Endothelial cell of umbilical vein (primary cell): Measurements from ENCODE around the gene KRTAP4-12. TPM values are rescaled to one million over a fixed set of nuclear protein-coding genes. Genes with fewer than 3 reads are reported as not detected.
"Not testable (repeated sequence)": the region's sequence is repeated elsewhere in the genome, so short reads cannot be mapped to it uniquely, and the experiment has no call there.

ENCODE experiments used
- BruUV-seq: library from RNA; stranded (reverse); fragments of 400-500 nt; replicated peaks from 2 replicates; lab custom pipeline; 2021; lab: Mats Ljungman, UMichigan
- CTCF ChIA-PET: fragments of 300-600, 350-600 bp; sonication (Branson Sonifier 250); formaldehyde crosslinking; loops from one replicate; lab custom pipeline; 2021; ENCODE audit warnings: antibody characterized with exemption, inconsistent platforms; lab: Charles Lee
- POLR2A ChIA-PET: fragments of 300-600, 350-600 bp; sonication (Branson Sonifier 250); formaldehyde crosslinking; loops from one replicate; lab custom pipeline; 2021; ENCODE audit warnings: antibody characterized with exemption, inconsistent platforms; lab: Charles Lee
- DNase-seq: peaks from one replicate; pipeline ENCODE4 v3.0.0-alpha.2; 2011; ENCODE audit warnings: low read depth, low spot score
- FAIRE-seq: peaks from 2 replicates; lab custom pipeline; 2011; peaks lifted over from hg19 to GRCh38; lab: Jason Lieb, UNC
- H2AFZ ChIP-seq: 2 replicates; pipeline ENCODE4 v1.6.0; 2012; ENCODE audit warnings: low read depth, low read length, control low read depth, inconsistent platforms
- H3K27ac ChIP-seq: 2 replicates; pipeline ENCODE4 v1.5.1; 2011; ENCODE audit warnings: low read depth, mild to moderate bottlenecking, control low read depth, low read length, moderate library complexity; ENCODE audit not compliant: insufficient read depth
- H3K27me3 ChIP-seq, 2 experiments: 2 replicates each; pipeline versions ENCODE4 v1.6.0 to v1.6.1; 2011; ENCODE audit warnings: low read length in 2 of 2, mixed read lengths in 1 of 2; ENCODE audit not compliant: control insufficient read depth in 2 of 2, insufficient read depth in 2 of 2
- H3K36me3 ChIP-seq, 2 experiments: 2 replicates in 1 of 2; 3 replicates in 1 of 2; pipeline ENCODE4 v1.5.1; 2011; ENCODE audit warnings: low read length in 2 of 2, mild to moderate bottlenecking in 1 of 2, moderate library complexity in 1 of 2; ENCODE audit not compliant: control insufficient read depth in 2 of 2, insufficient read depth in 2 of 2; ENCODE audit errors: extremely low read depth in 1 of 2
- H3K4me1 ChIP-seq: 3 replicates; pipeline ENCODE4 v1.5.1; 2011; ENCODE audit warnings: mild to moderate bottlenecking, low read length; ENCODE audit not compliant: control insufficient read depth, insufficient read depth; ENCODE audit errors: extremely low read depth
- H3K4me2 ChIP-seq: 2 replicates; pipeline ENCODE4 v1.6.1; 2011; ENCODE audit warnings: low read length, control low read depth, mixed read lengths; ENCODE audit not compliant: insufficient read depth
- H3K4me3 ChIP-seq, 3 experiments: fragments of 200-600 bp in 1 of 3; sonication (generic), shearing (Covaris generic) in 1 of 3; replicated peaks in 1 of 3; 2 replicates each; pipeline ENCODE4 v1.5.1; 2011 to 2016; ENCODE audit warnings: control low read depth in 3 of 3, low read length in 3 of 3, mild to moderate bottlenecking in 2 of 3, inconsistent platforms in 1 of 3, low read depth in 1 of 3, moderate library complexity in 1 of 3; ENCODE audit not compliant: insufficient read depth in 1 of 3
- H3K79me2 ChIP-seq: 2 replicates; pipeline ENCODE4 v1.6.0; 2012; ENCODE audit warnings: low read length, inconsistent platforms; ENCODE audit not compliant: control insufficient read depth, insufficient read depth
- H3K9ac ChIP-seq: replicated peaks from 2 replicates; pipeline ENCODE3; 2011; ENCODE audit warnings: low read length, control low read depth; ENCODE audit not compliant: insufficient read depth; ENCODE audit errors: extremely low read depth
- H3K9me1 ChIP-seq: replicated peaks from 3 replicates; pipeline ENCODE4 v1.6.0; 2011; ENCODE audit warnings: mild to moderate bottlenecking, low read length; ENCODE audit not compliant: control insufficient read depth, insufficient read depth; ENCODE audit errors: extremely low read depth
- H3K9me3 ChIP-seq: replicated peaks from 2 replicates; pipeline ENCODE4 v1.5.1; 2012; ENCODE audit warnings: low read length, inconsistent platforms; ENCODE audit not compliant: control insufficient read depth, insufficient read depth
- H4K20me1 ChIP-seq: replicated peaks from 2 replicates; pipeline ENCODE3; 2011; ENCODE audit warnings: mild to moderate bottlenecking, low read length; ENCODE audit not compliant: control insufficient read depth, insufficient read depth; ENCODE audit errors: extremely low read depth
- CTCF ChIP-seq, 2 donors: IDR thresholded peaks; 1 replicate in 1 of 2; 2 replicates in 1 of 2; pipeline ENCODE4 v1.5.1; 2011; ENCODE audit warnings: low read length in 2 of 2, mild to moderate bottlenecking in 2 of 2, moderate library complexity in 2 of 2, control low read depth in 1 of 2, inconsistent platforms in 1 of 2, low read depth in 1 of 2; ENCODE audit not compliant: insufficient read depth in 1 of 2; ENCODE audit errors: extremely low read depth in 1 of 2
- EZH2 ChIP-seq: IDR thresholded peaks from 2 replicates; pipeline ENCODE4 v1.6.1; 2012; ENCODE audit warnings: borderline replicate concordance, low read depth, mild to moderate bottlenecking, moderate library complexity, low read length, inconsistent platforms; ENCODE audit not compliant: severe bottlenecking
- FOS ChIP-seq: IDR thresholded peaks from 2 replicates; pipeline ENCODE4 v1.6.1; 2011; ENCODE audit warnings: mild to moderate bottlenecking, low read length, moderate library complexity, borderline replicate concordance; ENCODE audit not compliant: insufficient read depth
- GATA2 ChIP-seq: IDR thresholded peaks from 2 replicates; pipeline ENCODE4 v1.7.0; 2011; ENCODE audit warnings: low read depth, mild to moderate bottlenecking, moderate library complexity, mixed read lengths, low read length; ENCODE audit not compliant: insufficient read length, insufficient read depth
- JUN ChIP-seq: IDR thresholded peaks from 2 replicates; pipeline ENCODE4 v1.6.1; 2011; ENCODE audit warnings: borderline replicate concordance, low read depth; ENCODE audit not compliant: insufficient read length, insufficient read depth
- MAX ChIP-seq: IDR thresholded peaks from 2 replicates; pipeline ENCODE4 v1.6.1; 2011; ENCODE audit not compliant: insufficient read depth, insufficient read length
- MYC ChIP-seq: IDR thresholded peaks from one replicate; pipeline ENCODE4 v1.6.1; 2011; ENCODE audit warnings: mild to moderate bottlenecking, low read depth, low read length
- POLR2A ChIP-seq: IDR thresholded peaks from 2 replicates; pipeline ENCODE4 v1.6.1; 2012; ENCODE audit warnings: low read depth, mild to moderate bottlenecking, control low read depth, low read length
- POLR2AphosphoS5 ChIP-seq: IDR thresholded peaks from 2 replicates; pipeline ENCODE4 v1.6.1; 2012; ENCODE audit warnings: low read depth, mild to moderate bottlenecking, control low read depth, low read length, moderate library complexity; ENCODE audit not compliant: insufficient read depth
- dilution Hi-C: fragments of 300-500 bp; cut with MboI; formaldehyde crosslinking; loops from one replicate; pipeline ENCODE4 v1.15.0; 2019; ENCODE audit warnings: low sequenced_read_pairs; ENCODE audit not compliant: extremely low pct_ligation_motif_present
- intact Hi-C: fragments of 100-400 bp; cut with micrococcal nuclease; formaldehyde crosslinking; loops from one replicate; pipeline ENCODE4 v1.10.0; 2022
- polyA plus RNA-seq, 4 experiments: library from polyadenylated mRNA; depleted of rRNA in 3 of 4; stranded (reverse) in 3 of 4; unstranded in 1 of 4; fragments of >200 nt; gene quantifications; 2 replicates each; pipeline versions ENCODE4 v1.2.1 to v1.2.3, GENCODE V29; 2011 to 2012; ENCODE audit warnings: missing spikeins in 1 of 4
- total RNA-seq: library from RNA; stranded (reverse); gene quantifications from 2 replicates; pipeline ENCODE4 v1.2.3, GENCODE V29; 2021

KRTAP4-12 gene
- total and polyA plus RNA-seq, 2 donors (not counting 3 experiments of a cell fraction or from before 2014, with no cell fraction given): not detected

- no peak for TF ChIP-seq FOS
- no peak for TF ChIP-seq JUN
- TF ChIP-seq MYC: no peak
- TF ChIP-seq CTCF (IDR thresholded peaks at IDR 0.05; ENCODE audit: extremely low read depth in 1 of 2, insufficient read depth in 1 of 2, low read depth in 1 of 2, low read length in 2 of 2): no peak
- TF ChIP-seq POLR2A: no peak
- no peak for TF ChIP-seq MAX
- TF ChIP-seq GATA2: no peak
- TF ChIP-seq POLR2AphosphoS5: no peak
- no peak for TF ChIP-seq EZH2
- no peaks in the 10 kb centered on the region for H3K36me3 ChIP-seq
- POLR2A ChIA-PET: no interaction called here
- CTCF ChIA-PET: interaction anchor here (1.4 kb wide), 1 partner anchor 15 kb away, joined by 3 read pairs; no protein-coding TSS in a partner anchor
- H3K4me1 ChIP-seq: no peaks in the 10 kb centered on the region
- no peak within 1 kb of the TSS for H2AFZ ChIP-seq
- DNase-seq: no peak
- H3K4me2 ChIP-seq: no peak within 1 kb of the TSS
- no peaks in the 10 kb centered on the region for H3K79me2 ChIP-seq
- no peak within 1 kb of the TSS for H3K9ac ChIP-seq
- no peaks in the 10 kb centered on the region for H3K9me1 ChIP-seq
- dilution Hi-C loops: no loop called here
- H4K20me1 ChIP-seq: no peaks in the 10 kb centered on the region
- no peak within 1 kb of the TSS for H3K4me3 ChIP-seq
- no peaks in the 10 kb centered on the region for H3K9me3 ChIP-seq
- H3K27ac ChIP-seq: no peak within 1 kb of the TSS
- intact Hi-C loops: no loop called here
- no peak for FAIRE-seq
- no TSS peak for BruUV-seq
- no peaks in the 10 kb centered on the region for H3K27me3 ChIP-seq
These were observed 36.7 kb upstream of the KRTAP4-12 start, which contains the start of gene KRTAP4-4 for GRCh38 chr17:41160648-41161047. Gene KRTAP4-4 (minus strand): TSS chr17:41160748. CDS start chr17:41160691, 57 bp downstream.

GRCh38 chr17:41160190-41160589 is 36.2 kb upstream of the KRTAP4-12 start:
- H3K4me1 ChIP-seq, FAIRE-seq, DNase-seq, H3K9me1 ChIP-seq, H2AFZ ChIP-seq, H4K20me1 ChIP-seq, H3K79me2 ChIP-seq, H3K4me3 ChIP-seq, dilution Hi-C loops, H3K27ac ChIP-seq, intact Hi-C loops, H3K9me3 ChIP-seq, H3K27me3 ChIP-seq, H3K9ac ChIP-seq, H3K4me2 ChIP-seq, POLR2A ChIA-PET, BruUV-seq, H3K36me3 ChIP-seq: not testable (repeated sequence)
- CTCF ChIA-PET: interaction anchor here (1.4 kb wide), 1 partner anchor 14 kb away, joined by 3 read pairs; no protein-coding TSS in a partner anchor
